ENCODE measurements around the gene MAN1A1.

GRCh38 chr6:119226089-119226488, 123.5 kb downstream of the MAN1A1 start:
- no peak for TF ChIP-seq BACH1 (IDR thresholded peaks at IDR 0.05; ENCODE audit: low read length)
- no peak for TF ChIP-seq ATF2 (IDR thresholded peaks at IDR 0.05; ENCODE audit: low read length)
